Thymus (tissue), 11 donors: ENCODE results near the gene CD4. TPM values are rescaled to one million over a fixed set of nuclear protein-coding genes. Genes with fewer than 3 reads are reported as not detected.

Source experiments
- DNase-seq, 9 donors: peaks; one replicate each; pipeline ENCODE4 v3.0.0-alpha.2; 2013; ENCODE audit warnings: low spot score in 9 of 9, low read depth in 6 of 9, missing footprints in 1 of 9
- H3K27ac ChIP-seq, 2 donors: one replicate each; pipeline ENCODE4 v1.5.1; 2013; ENCODE audit warnings: control low read depth in 1 of 2, low read depth in 1 of 2, low read length in 1 of 2, mild to moderate bottlenecking in 1 of 2, moderate library complexity in 1 of 2
- H3K27me3 ChIP-seq, 2 donors: one replicate each; pipeline ENCODE4 v1.5.1; 2013; ENCODE audit warnings: low read length in 1 of 2; ENCODE audit not compliant: control insufficient read depth in 2 of 2, insufficient read depth in 1 of 2
- H3K36me3 ChIP-seq, 2 donors: one replicate each; pipeline ENCODE4 v1.5.1; 2013; ENCODE audit warnings: low read length in 1 of 2, mild to moderate bottlenecking in 1 of 2, moderate library complexity in 1 of 2; ENCODE audit not compliant: control insufficient read depth in 2 of 2, insufficient read depth in 2 of 2
- H3K4me1 ChIP-seq, 2 donors: one replicate each; pipeline ENCODE4 v1.5.1; 2013; ENCODE audit warnings: low read length in 2 of 2; ENCODE audit not compliant: control insufficient read depth in 2 of 2, insufficient read depth in 2 of 2
- H3K4me3 ChIP-seq, 2 donors: one replicate each; pipeline ENCODE4 v1.5.1; 2013; ENCODE audit warnings: low read length in 2 of 2, control low read depth in 1 of 2, mild to moderate bottlenecking in 1 of 2
- H3K9me3 ChIP-seq, 2 donors: one replicate each; pipeline ENCODE4 v1.5.1; 2013; ENCODE audit warnings: low read length in 1 of 2, mild to moderate bottlenecking in 1 of 2; ENCODE audit not compliant: control insufficient read depth in 2 of 2, insufficient read depth in 1 of 2
- WGBS: extraction: QIAGEN DNeasy Blood & Tissue Kit; methylation state at CpG from one replicate; pipeline ENCODE4 v1.1.7; 2013; 5-methylcytosine and 5-hydroxymethylcytosine counted together
- polyA plus RNA-seq: library from polyadenylated mRNA; stranded (reverse); fragments of 200-250 nt; gene quantifications from one replicate; pipeline ENCODE4 v1.2.3, GENCODE V29; 2013
- total RNA-seq: library from RNA; stranded (reverse); fragments of 120-200 nt; gene quantifications from one replicate; pipeline ENCODE4 v1.2.4, GENCODE V29; 2013
- donor health status: healthy.

Gene CD4
- total and polyA plus RNA-seq, 2 donors, result 50.9 to 91.9 TPM

- Histone ChIP-seq H3K36me3 (peaks cover 35 to 57% of the 10 kb centered on the region in 2 donors), H3K9me3 (peaks cover 0 to 1% of the 10 kb centered on the region in 2 donors), H3K27me3 (no peaks in the 10 kb centered on the region), H3K27ac (peak overlapping the region in 1 of 2 donors; percentile 39), H3K4me3 (peak overlapping the region; percentile 81 to 90), H3K4me1 (peaks cover 19 to 39% of the 10 kb centered on the region in 2 donors)
- WGBS, result 70% methylated on average over 16 of the region's 16 CpGs
- no peak for DNase-seq
Observed at GRCh38 chr12:6850796-6851152, 61.4 kb downstream of the CD4 start.

- Histone ChIP-seq H3K4me3 (peak within 1 kb of the TSS; percentile 81 to 90), H3K9me3 (peaks cover 0 to 1% of the 10 kb centered on the region in 2 donors), H3K36me3 (peaks cover 37 to 57% of the 10 kb centered on the region in 2 donors), H3K27me3 (no peaks in the 10 kb centered on the region), H3K27ac (peak within 1 kb of the TSS; percentile 96 to 98), H3K4me1 (peaks cover 19 to 39% of the 10 kb centered on the region in 2 donors)
- WGBS, result under 1% methylated on average over 37 of the region's 37 CpGs
- DNase-seq, result peak; percentile 89 to 98 (median 95)
Observed at GRCh38 chr12:6851153-6851920, 62.0 kb downstream of the CD4 start, which contains the start of gene CDCA3. Gene CDCA3 (minus strand): TSS chr12:6851286. CDS start chr12:6850952, 334 bp downstream.

GRCh38 chr12:6851921-6852650, 62.8 kb downstream of the CD4 start, which contains the start of gene USP5:
Gene USP5 (plus strand): TSS chr12:6852150. CDS start chr12:6852180, 30 bp downstream.
- Histone ChIP-seq H3K27ac (peak within 1 kb of the TSS; percentile 96 to 98), H3K4me3 (peak within 1 kb of the TSS; percentile 81 to 90), H3K27me3 (no peaks in the 10 kb centered on the region), H3K4me1 (peaks cover 19 to 39% of the 10 kb centered on the region in 2 donors), H3K9me3 (peaks cover 0 to 1% of the 10 kb centered on the region in 2 donors), H3K36me3 (peaks cover 36 to 57% of the 10 kb centered on the region in 2 donors)
- DNase-seq, result peak; percentile 96 to 100 (median 99)
- under 1% methylated on average over 65 of the region's 65 CpGs for WGBS

GRCh38 chr12:6852651-6853354, 63.5 kb downstream of the CD4 start:
- Histone ChIP-seq H3K9me3 (peaks cover 0 to 1% of the 10 kb centered on the region in 2 donors), H3K36me3 (peaks cover 37 to 58% of the 10 kb centered on the region in 2 donors), H3K4me3 (peak overlapping the region; percentile 81 to 90), H3K27me3 (no peaks in the 10 kb centered on the region), H3K4me1 (peaks cover 19 to 39% of the 10 kb centered on the region in 2 donors), H3K27ac (peak overlapping the region; percentile 81 to 85)
- DNase-seq, result peak in 5 of 9 donors; percentile 30 to 69 (median 45)
- 4% methylated on average over 18 of the region's 18 CpGs for WGBS

- peaks cover 45 to 59% of the 10 kb centered on the region in 2 donors for H3K36me3 ChIP-seq
- H3K9me3 ChIP-seq, result peaks cover 0 to 1% of the 10 kb centered on the region in 2 donors
- peaks cover 19 to 39% of the 10 kb centered on the region in 2 donors for H3K4me1 ChIP-seq
- DNase-seq, result no peak
- H3K27me3 ChIP-seq, result no peaks in the 10 kb centered on the region
- H3K27ac ChIP-seq, result peak overlapping the region in 1 of 2 donors; percentile 5
- no peak overlapping the region for H3K4me3 ChIP-seq
- 45% methylated on average over 1 of the region's 1 CpG for WGBS
Observed at GRCh38 chr12:6853626-6854025, 64.3 kb downstream of the CD4 start.

GRCh38 chr12:6854036-6854435, 64.7 kb downstream of the CD4 start:
- Histone ChIP-seq H3K9me3 (peaks cover 0 to 1% of the 10 kb centered on the region in 2 donors), H3K27ac (no peak overlapping the region), H3K27me3 (no peaks in the 10 kb centered on the region), H3K4me3 (no peak overlapping the region), H3K4me1 (peaks cover 19 to 36% of the 10 kb centered on the region in 2 donors), H3K36me3 (peaks cover 45 to 59% of the 10 kb centered on the region in 2 donors)
- DNase-seq, result no peak
- 98% methylated on average over 6 of the region's 6 CpGs for WGBS

GRCh38 chr12:6855322-6855721, 66.0 kb downstream of the CD4 start:
- 95% methylated on average over 14 of the region's 14 CpGs for WGBS
- Histone ChIP-seq H3K27ac (no peak overlapping the region), H3K27me3 (no peaks in the 10 kb centered on the region), H3K9me3 (peaks cover 0 to 1% of the 10 kb centered on the region in 2 donors), H3K4me1 (peaks cover 15 to 23% of the 10 kb centered on the region in 2 donors), H3K36me3 (peaks cover 53 to 62% of the 10 kb centered on the region in 2 donors), H3K4me3 (no peak overlapping the region)
- no peak for DNase-seq

GRCh38 chr12:6858799-6859198, 69.5 kb downstream of the CD4 start:
- no peaks in the 10 kb centered on the region for H3K27me3 ChIP-seq
- H3K27ac ChIP-seq, result no peak overlapping the region
- H3K9me3 ChIP-seq, result no peaks in the 10 kb centered on the region
- DNase-seq, result no peak
- H3K36me3 ChIP-seq, result peaks cover 83 to 95% of the 10 kb centered on the region in 2 donors
- H3K4me1 ChIP-seq, result peaks cover 0 to 3% of the 10 kb centered on the region in 2 donors
- H3K4me3 ChIP-seq, result no peak overlapping the region
- 98% methylated on average over 2 of the region's 2 CpGs for WGBS
